Measurements from ENCODE around the gene DCTN4.

The DCTN4 gene

DNA sequence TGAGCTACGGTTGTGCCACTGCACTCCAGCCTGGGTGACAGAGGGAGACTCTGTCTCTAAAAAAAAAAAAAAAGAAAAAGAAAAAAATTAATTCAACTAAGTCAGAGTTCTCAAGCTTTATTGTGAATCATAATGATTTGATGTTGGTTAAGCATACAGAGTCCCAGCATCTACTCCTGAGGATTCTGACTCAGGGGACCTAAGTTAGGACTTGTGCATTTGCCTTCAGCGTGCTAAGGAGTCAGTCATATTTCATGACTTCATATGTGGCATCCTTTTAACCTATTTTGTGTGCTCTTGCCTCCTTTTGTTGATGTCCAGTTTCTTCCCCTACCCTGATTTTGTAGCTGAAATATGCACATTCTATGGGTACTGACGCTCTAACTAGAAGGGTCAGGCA is 94.9 kb downstream of the DCTN4 start:
- TF ChIP-seq, protein P1, sequence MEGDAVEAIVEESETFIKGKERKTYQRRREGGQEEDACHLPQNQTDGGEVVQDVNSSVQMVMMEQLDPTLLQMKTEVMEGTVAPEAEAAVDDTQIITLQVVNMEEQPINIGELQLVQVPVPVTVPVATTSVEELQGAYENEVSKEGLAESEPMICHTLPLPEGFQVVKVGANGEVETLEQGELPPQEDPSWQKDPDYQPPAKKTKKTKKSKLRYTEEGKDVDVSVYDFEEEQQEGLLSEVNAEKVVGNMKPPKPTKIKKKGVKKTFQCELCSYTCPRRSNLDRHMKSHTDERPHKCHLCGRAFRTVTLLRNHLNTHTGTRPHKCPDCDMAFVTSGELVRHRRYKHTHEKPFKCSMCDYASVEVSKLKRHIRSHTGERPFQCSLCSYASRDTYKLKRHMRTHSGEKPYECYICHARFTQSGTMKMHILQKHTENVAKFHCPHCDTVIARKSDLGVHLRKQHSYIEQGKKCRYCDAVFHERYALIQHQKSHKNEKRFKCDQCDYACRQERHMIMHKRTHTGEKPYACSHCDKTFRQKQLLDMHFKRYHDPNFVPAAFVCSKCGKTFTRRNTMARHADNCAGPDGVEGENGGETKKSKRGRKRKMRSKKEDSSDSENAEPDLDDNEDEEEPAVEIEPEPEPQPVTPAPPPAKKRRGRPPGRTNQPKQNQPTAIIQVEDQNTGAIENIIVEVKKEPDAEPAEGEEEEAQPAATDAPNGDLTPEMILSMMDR (IDR thresholded peaks at IDR 0.05; ENCODE audit: low read depth, low read length), result no peak
- in situ Hi-C loops (cut with HindIII; ENCODE audit: low sequenced_read_pairs), result no loop called here
- no peak overlapping the region for H3K4me3 ChIP-seq (ENCODE audit: low read depth, low read length)
- DNase-seq (ENCODE audit: low read depth, low spot score), result no peak

DNA sequence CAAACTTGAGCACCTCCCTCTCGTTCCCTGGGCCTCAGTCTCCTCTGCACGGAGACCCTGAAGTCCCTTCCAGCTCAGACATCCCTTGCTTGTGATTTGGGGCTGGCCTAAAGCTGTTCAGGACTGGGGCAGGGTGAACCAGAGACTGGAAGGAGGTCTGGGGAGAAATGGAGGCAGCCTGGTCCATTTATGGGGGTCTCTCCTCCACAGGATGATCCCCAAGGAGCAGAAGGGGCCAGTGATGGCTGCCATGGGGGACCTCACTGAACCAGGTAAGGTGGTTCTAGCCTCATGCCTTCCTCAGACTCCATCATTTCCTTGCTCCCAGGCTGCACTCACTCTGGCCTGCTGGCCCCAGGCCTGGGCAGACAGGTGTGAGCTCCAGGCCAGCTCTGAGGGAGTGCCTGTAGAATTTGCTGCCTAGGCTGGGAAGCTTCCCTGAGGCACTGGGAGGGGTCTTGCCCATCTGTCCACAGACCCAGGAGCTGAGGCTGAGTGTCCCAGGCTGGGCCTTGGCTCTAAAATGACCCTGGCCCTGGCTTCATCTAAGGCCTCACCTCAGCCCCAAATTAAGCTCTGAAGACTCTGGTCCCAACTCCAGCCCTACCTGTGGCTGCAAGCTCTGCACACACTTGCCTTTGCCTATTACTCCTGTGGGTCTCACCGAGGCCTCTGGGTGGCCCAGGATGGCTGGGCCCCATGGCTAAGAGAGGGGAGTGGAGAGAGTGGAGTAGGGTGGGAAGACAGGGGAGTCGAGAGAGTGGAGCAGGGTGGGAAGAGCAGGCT is 95.9 kb downstream of the DCTN4 start:
- no peak for DNase-seq (ENCODE audit: low read depth, low spot score)
- TF ChIP-seq, protein P1 (IDR thresholded peaks at IDR 0.05; ENCODE audit: low read depth, low read length), result no peak
- in situ Hi-C loops (cut with HindIII; ENCODE audit: low sequenced_read_pairs), result no loop called here

DNA sequence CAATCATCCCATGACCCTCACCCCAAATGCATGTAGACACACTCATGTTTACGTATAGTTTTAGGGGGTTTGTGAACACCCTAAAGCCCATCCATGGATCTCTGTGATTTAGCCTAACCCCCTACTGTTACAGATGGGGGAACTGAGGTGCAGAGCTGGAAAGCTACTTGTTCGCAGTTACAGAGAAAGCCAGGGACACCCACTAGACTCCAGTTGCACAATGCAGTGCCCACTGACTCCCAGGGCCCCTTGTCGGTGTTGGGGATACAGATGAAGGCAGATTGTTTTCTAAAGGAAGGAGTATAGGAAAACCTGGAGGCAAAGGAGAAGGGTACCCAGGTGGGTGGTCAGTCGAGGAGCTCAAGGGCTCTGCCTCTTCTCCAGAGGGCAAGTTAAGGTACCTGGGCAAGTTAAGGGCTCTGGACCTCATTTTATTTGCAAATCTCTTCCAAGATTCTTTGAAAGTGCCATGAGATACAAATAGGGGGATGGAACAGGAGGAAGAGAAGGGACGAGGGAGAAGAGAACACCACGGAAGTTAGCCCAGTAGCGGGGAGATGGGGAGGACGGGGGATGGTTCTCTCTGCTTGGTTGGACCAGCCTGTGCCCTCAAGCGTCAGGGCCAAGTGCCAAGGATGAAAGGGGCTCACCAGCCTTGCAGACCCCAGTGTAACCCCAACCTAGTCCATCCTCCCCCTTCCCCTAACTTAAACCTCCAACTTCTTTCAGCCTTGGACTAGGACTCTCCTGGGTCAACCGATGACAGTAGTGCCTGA is 96.8 kb downstream of the DCTN4 start:
- DNase-seq (ENCODE audit: low read depth, low spot score), result no peak
- in situ Hi-C loops (cut with HindIII; ENCODE audit: low sequenced_read_pairs), result no loop called here
- TF ChIP-seq, protein P1 (IDR thresholded peaks at IDR 0.05; ENCODE audit: low read depth, low read length), result no peak
- H3K4me3 ChIP-seq (ENCODE audit: low read depth, low read length), result no peak overlapping the region

More for the DNA sequence above, 95.9 kb downstream of the DCTN4 start:
- no peak overlapping the region for H3K4me3 ChIP-seq (ENCODE audit: low read depth, low read length)

DNA sequence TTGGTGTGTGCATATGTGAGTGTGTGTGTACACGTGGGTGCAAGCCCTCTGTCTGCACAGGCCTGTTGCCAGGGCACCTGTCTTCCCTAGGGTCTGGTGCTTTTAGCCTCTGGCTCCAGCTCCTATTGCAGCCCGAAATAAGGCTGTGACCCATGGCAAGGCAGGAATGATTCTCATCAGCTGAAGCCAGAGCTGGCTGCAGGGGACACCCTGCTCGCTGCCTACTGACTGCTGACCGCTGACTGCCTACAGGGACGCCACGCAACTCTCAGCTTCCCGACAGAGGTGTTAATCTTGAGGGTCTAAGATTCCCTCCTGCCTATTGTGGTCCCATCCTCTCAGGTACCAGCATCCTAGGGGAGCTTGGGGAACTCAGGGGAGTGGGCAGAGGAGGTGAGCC is 97.7 kb downstream of the DCTN4 start, which contains the start of gene MYOZ3:
Gene MYOZ3 (plus strand): TSS at position 166 of the 400 bp plus-strand sequence. CDS start 1,691 bp downstream, outside the sequence.
- no peak within 1 kb of the TSS for H3K4me3 ChIP-seq (ENCODE audit: low read depth, low read length)
- TF ChIP-seq, protein P1 (IDR thresholded peaks at IDR 0.05; ENCODE audit: low read depth, low read length), result no peak
- in situ Hi-C loops (cut with HindIII; ENCODE audit: low sequenced_read_pairs), result no loop called here
- DNase-seq (ENCODE audit: low read depth, low spot score), result no peak

DNA sequence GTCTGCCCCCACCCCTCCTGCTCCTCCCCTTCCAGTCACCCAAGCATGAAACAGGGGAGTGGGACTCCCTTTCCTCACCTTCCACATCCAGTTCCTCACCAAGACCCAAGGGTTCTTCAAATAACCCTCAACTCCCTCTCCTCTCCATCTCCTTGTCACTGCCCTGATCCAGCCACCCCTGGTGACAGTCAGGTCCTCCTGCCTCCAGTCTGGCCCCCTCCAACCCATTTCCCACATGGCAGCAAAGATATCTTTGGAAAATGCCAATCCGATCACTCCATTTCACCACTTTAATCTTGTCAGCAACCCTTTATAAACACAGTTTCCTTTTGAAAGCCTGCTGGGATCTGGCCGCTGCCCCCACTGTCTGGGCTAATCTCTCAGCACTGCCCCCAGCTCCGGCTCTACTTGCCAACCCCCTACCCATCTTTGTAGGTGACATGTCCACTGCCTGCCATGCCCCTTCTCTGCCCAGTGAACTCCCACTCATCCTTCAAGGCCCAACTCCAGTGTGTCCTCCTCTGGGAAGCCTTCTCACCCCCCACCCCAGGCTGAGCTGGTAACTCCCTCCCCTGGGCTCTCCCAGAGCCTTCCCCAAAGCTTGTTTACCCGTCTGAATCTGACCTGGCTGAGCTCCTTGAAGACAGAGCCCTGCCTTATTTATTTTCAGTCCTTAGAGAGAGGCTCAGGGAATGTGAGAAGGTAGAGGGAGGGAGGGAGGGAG is 98.5 kb downstream of the DCTN4 start:
- DNase-seq (ENCODE audit: low read depth, low spot score), result no peak
- no peak overlapping the region for H3K4me3 ChIP-seq (ENCODE audit: low read depth, low read length)
- TF ChIP-seq, protein P1 (IDR thresholded peaks at IDR 0.05; ENCODE audit: low read depth, low read length), result no peak
- in situ Hi-C loops (cut with HindIII; ENCODE audit: low sequenced_read_pairs), result no loop called here

DNA sequence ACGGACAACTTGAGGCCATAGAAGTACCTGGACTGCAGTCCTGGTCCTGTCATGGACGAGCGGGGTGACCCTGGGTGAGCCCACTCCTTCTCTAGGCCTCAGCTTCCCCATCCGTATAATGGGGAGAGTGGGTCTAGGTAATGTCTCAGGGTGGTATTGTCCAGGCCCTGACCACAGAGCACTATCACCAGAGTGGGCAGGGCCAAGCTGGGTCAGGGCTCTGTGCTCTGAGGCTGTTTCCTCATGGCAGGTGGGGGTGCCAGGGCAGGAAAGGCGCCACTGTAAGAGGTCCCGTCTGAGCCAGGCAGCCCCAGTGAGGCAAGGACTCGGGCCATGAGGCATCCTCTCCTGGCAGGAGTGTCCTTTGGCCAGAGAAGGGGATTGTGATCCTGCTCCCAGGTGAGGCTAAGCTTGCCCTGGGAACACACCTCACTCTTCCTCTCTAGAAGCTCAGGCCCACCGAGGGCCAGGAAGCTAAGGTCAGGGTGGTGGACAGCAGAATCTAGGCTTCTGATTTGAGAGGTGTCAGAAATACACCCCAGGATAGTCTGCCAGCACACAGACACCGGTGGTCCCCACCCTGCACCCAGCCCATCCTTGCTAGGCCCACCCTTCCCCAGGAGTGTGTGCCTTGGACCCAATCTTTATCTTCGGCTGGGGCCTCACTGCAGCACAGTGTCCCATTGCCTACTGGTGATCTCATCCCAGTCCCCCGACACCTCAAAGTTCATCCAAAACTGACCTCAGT is 99.3 kb downstream of the DCTN4 start:
- DNase-seq (ENCODE audit: low read depth, low spot score), result no peak
- TF ChIP-seq, protein P1 (IDR thresholded peaks at IDR 0.05; ENCODE audit: low read depth, low read length), result no peak
- H3K4me3 ChIP-seq (ENCODE audit: low read depth, low read length), result no peak overlapping the region
- in situ Hi-C loops (cut with HindIII; ENCODE audit: low sequenced_read_pairs), result no loop called here

Data from astrocyte of the spinal cord (primary cell).